ENCODE data around the gene GNAT1.

The GNAT1 gene

DNA sequence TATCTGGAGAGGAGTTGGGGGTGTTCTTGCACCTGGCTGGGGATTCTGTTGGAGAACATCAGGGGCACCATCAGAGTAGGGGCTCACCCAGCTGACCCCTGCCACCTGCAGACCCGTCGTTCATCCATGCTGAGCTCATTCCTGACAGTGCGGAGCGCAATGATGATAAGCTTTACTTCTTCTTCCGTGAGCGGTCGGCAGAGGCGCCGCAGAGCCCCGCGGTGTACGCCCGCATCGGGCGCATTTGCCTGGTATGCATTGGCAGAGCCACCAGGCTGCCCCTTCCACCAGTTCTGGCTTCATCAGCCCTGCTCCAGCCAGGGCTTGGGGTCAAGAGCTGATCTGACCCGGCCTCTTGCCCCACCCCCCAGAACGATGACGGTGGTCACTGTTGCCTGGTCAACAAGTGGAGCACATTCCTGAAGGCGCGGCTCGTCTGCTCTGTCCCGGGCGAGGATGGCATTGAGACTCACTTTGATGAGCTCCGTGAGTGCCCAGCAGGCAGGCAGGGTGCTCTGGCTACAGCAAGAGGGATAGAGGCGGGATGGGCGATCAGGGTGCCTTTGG is 8.8 kb upstream of the GNAT1 start:
- DNase-seq = no peak

- DNase-seq = no peak
Observed at GRCh38 chr3:50183755-50184154, 7.7 kb upstream of the GNAT1 start.

- no peak for DNase-seq
Observed at GRCh38 chr3:50184242-50184978, 7.0 kb upstream of the GNAT1 start.

DNA sequence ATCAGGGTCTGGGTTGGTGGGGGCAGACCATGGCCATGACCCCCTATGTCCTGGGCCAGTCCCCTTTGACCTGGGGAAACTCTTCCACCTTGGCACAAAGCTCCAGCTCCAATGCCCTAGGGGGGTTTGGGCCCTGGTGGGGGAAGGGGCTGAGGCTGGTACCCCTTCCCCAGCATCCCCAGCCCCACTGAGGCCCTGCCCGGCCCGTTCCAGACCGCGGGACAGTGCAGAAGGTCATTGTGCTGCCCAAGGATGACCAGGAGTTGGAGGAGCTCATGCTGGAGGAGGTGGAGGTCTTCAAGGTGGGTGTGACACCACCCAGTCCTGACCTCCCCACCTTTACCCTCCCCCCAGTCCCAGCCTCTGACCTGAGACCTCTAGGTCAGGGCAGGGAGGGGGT is 6.2 kb upstream of the GNAT1 start:
- no peak for DNase-seq

DNA sequence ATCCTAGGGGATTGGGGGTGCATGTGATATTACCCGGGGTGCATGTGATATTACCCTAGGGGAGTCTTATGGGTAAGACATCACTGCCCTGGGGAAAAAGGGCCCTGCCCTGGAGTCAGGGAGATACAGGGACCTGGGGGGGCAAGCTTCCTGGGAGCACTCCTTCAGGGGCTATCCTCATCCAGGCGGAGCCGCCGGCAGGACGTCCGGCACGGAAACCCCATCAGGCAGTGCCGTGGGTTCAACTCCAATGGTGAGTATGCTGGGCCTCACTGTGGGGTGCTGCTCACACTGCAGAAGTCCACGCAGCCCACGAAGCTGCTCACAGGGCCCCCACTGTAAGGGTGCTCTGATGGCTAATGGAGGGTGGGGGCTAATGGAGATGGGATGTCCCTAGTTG is 5.3 kb upstream of the GNAT1 start:
- DNase-seq = no peak

DNA sequence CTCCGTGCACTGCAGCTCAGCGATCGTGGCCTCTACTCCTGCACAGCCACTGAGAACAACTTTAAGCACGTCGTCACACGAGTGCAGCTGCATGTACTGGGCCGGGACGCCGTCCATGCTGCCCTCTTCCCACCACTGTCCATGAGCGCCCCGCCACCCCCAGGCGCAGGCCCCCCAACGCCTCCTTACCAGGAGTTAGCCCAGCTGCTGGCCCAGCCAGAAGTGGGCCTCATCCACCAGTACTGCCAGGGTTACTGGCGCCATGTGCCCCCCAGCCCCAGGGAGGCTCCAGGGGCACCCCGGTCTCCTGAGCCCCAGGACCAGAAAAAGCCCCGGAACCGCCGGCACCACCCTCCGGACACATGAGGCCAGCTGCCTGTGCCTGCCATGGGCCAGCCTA is 3.7 kb upstream of the GNAT1 start:
- no peak for DNase-seq

- peak; percentile 82 for DNase-seq
Observed at GRCh38 chr3:50189274-50189673, 2.1 kb upstream of the GNAT1 start.

- no peak for DNase-seq
Observed at GRCh38 chr3:50189989-50190388, 1.4 kb upstream of the GNAT1 start.

DNA sequence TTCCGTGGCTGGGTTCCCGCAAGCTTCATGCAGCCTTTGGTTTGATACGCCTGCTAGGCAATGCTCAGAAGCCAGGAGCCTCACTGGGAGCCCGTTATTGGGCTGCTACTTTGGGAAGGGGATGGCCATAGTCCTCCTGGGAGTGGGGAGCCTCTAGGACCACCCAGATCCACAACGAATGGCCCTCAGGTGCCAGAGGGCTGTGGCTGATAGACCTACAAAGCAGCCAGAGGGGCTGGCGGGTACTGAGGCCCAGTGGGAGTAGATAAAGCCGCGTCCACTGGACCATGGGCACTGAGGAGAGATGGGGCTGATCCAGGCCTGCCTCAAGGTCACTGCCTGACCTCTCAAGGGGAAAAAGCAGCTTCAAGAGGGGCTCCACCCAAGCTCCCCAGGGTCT is 714 bp downstream of the GNAT1 start:
- no peak for DNase-seq

GRCh38 chr3:50192689-50193141 is 1.3 kb downstream of the GNAT1 start:
- DNase-seq = peak; percentile 49

DNA sequence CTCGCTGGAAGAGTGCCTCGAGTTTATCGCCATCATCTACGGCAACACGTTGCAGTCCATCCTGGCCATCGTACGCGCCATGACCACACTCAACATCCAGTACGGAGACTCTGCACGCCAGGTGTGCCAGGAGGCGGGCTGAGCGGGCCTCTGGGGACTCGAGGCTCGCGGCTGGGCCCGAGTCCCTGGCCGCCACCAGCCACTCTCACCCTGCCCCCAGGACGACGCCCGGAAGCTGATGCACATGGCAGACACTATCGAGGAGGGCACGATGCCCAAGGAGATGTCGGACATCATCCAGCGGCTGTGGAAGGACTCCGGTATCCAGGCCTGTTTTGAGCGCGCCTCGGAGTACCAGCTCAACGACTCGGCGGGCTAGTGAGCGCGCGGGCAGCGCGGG is 1.9 kb downstream of the GNAT1 start:
- no peak for DNase-seq

DNA sequence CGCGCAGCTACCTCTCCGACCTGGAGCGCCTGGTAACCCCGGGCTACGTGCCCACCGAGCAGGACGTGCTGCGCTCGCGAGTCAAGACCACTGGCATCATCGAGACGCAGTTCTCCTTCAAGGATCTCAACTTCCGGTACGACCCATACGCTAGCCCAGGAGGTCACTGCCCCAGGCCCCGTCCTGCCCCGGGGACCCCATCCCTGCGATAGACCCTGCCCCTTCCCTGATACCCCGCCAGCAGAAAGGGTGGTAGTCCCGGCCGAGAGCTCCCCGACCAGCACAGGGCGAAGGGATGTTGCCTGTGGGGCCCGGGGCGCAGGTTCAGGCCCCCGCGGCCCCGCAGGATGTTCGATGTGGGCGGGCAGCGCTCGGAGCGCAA is 2.3 kb downstream of the GNAT1 start:
- DNase-seq = no peak

DNA sequence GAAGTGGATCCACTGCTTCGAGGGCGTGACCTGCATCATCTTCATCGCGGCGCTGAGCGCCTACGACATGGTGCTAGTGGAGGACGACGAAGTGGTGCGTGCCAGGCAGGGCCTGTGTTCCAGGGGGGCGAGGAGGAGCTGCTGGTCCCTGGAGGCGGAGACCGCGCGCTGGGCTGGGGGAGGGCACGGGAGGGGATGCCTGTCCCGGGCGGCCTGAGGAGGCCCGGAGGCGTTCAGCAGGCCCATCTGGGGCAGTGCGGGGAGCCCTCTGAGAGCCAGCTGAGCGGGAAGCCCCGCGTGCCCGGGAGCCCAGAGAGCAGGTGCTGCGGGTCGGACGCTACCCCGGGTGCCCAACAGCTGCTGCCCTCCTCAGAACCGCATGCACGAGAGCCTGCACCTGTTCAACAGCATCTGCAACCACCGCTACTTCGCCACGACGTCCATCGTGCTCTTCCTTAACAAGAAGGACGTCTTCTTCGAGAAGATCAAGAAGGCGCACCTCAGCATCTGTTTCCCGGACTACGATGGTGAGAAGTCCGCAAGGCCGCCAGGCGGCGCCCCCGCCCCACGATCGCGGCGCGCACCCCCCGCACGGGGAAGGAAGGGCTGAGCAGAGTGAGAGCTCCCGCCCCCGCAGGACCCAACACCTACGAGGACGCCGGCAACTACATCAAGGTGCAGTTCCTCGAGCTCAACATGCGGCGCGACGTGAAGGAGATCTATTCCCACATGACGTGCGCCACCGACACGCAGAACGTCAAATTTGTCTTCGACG is 2.9 kb downstream of the GNAT1 start:
- DNase-seq = peak; percentile 46

- no peak for DNase-seq
Observed at GRCh38 chr3:50194903-50195500, 3.6 kb downstream of the GNAT1 start.

GRCh38 chr3:50195501-50196252 is 4.3 kb downstream of the GNAT1 start:
- DNase-seq = no peak

GRCh38 chr3:50196253-50196801 is 4.9 kb downstream of the GNAT1 start:
- no peak for DNase-seq

DNA sequence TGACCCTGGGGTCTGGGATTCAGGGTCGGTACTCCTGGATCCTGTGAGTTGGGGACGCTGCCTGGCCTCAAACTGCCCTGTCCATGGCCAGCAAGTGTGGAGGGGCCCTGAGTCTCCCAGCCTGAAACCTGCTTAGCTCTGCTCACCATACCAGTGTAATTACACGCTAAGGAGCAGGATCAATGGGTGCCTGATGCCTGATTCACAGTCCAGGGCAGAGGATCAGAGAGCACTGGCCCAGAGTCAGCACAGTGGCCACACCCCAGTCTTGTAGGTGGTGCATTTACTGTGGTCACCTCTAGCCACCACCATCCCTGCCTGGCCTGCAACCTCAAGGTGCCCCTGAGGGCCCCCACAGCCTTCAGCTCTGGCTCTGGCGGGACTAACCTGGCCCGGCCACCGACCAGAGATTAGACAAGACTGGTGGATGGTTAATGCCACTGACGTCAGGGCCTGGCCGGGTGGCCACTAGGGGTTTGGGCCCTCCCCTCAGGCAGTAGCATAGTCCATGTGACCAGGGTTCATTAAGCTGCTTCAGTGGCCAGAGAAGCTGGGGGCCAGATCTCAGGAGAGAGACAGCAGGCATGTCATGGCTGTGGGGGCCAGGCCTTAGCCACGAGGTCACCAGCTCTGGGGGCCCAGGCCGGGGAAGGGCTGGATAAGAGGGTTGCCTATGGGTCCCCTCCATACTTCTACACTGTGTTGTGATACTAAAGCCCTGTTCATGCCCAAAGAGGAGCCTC is 10.3 kb downstream of the GNAT1 start:
- DNase-seq = no peak

- no peak for DNase-seq
Observed at GRCh38 chr3:50202353-50203112, 11.1 kb downstream of the GNAT1 start.

DNA sequence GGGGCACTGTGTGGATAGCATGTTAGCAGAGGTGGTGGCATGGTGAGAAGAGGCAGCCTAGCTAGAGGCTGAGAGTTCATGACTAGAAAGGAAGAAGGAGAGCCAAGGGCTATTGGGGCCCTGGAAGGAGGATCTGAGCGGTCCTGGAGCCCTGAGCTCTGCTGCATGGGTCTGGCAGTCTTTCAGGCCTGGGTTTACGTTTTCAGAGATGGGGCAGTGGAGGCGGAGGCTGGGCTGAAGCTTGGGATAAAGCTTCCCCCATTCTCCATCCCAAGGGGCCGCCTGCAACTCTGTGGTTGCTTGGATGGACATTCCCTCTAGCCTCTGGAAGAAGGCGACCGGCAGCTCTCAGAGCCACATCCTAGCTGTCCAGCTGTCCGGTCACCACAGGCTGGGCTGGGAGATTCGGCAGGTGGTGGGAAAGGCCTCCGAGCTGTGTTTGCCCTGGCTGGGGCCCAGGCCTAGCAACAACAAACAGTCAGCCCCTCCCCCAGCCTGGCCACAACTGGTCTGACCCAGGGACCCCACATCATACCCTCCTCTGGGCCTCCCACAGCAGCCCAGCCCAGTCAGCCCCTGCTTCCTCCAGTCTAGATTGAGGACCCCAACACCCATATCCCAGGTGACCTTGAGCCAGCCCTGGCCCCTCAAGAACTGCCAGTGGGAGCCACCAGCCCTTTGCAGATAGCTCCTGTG is 11.9 kb downstream of the GNAT1 start:
- DNase-seq = no peak

Measured in fibroblast of upper back skin (primary cell).